ENCODE data around the gene RHEB.

DNA sequence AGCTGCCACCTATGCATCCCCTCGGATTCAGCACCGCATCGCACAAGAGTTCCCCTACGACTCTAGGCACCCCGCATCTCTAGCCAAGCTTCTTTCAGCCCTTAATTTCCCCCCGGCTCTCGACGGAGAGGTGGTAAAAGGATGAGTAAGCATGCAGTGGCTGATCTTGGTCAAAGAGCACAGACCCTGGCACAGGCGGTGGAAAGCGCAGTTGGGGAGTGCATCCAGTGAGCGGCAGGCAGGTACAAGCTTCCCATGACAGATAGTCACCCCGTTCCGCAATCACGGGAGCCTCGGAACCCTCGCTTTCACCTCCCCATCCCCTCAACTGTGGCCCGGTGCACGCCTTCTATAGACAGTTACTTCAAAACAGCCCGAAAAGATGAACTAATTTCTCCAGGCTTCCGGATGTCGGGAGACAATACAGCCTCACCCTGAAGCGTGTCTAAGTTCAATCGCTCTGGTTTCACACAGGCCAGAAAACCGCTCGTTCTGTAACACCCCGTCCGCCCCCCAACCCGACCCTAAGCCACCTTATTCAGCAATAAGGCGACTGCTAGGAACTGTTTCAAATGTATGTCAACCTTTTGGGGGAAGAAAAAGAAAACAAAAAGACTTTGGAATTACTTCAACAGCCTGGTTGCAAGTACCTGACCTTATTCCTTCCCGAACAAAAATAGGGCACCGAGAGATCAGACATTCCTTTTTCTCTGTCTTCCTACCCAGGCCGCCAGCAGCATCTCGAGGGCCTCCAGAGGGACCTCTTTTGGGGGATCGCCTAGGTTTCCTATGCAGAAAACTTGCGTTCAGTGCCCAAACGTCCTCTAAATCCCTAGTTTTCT lies 1.4 kb downstream of the RHEB start:
- TF ChIP-seq, protein P1, sequence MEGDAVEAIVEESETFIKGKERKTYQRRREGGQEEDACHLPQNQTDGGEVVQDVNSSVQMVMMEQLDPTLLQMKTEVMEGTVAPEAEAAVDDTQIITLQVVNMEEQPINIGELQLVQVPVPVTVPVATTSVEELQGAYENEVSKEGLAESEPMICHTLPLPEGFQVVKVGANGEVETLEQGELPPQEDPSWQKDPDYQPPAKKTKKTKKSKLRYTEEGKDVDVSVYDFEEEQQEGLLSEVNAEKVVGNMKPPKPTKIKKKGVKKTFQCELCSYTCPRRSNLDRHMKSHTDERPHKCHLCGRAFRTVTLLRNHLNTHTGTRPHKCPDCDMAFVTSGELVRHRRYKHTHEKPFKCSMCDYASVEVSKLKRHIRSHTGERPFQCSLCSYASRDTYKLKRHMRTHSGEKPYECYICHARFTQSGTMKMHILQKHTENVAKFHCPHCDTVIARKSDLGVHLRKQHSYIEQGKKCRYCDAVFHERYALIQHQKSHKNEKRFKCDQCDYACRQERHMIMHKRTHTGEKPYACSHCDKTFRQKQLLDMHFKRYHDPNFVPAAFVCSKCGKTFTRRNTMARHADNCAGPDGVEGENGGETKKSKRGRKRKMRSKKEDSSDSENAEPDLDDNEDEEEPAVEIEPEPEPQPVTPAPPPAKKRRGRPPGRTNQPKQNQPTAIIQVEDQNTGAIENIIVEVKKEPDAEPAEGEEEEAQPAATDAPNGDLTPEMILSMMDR (IDR thresholded peaks at IDR 0.05; ENCODE audit: poor library complexity, severe bottlenecking), result peak; percentile 47
- no peak for TF ChIP-seq EP300 (conservative IDR thresholded peaks at IDR 0.05; ENCODE audit: poor library complexity, severe bottlenecking)
- TF ChIP-seq POLR2AphosphoS5 (IDR thresholded peaks at IDR 0.05), result no peak
- TF ChIP-seq, protein P2, sequence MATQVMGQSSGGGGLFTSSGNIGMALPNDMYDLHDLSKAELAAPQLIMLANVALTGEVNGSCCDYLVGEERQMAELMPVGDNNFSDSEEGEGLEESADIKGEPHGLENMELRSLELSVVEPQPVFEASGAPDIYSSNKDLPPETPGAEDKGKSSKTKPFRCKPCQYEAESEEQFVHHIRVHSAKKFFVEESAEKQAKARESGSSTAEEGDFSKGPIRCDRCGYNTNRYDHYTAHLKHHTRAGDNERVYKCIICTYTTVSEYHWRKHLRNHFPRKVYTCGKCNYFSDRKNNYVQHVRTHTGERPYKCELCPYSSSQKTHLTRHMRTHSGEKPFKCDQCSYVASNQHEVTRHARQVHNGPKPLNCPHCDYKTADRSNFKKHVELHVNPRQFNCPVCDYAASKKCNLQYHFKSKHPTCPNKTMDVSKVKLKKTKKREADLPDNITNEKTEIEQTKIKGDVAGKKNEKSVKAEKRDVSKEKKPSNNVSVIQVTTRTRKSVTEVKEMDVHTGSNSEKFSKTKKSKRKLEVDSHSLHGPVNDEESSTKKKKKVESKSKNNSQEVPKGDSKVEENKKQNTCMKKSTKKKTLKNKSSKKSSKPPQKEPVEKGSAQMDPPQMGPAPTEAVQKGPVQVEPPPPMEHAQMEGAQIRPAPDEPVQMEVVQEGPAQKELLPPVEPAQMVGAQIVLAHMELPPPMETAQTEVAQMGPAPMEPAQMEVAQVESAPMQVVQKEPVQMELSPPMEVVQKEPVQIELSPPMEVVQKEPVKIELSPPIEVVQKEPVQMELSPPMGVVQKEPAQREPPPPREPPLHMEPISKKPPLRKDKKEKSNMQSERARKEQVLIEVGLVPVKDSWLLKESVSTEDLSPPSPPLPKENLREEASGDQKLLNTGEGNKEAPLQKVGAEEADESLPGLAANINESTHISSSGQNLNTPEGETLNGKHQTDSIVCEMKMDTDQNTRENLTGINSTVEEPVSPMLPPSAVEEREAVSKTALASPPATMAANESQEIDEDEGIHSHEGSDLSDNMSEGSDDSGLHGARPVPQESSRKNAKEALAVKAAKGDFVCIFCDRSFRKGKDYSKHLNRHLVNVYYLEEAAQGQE (IDR thresholded peaks at IDR 0.05; ENCODE audit: borderline replicate concordance), result no peak
- TF ChIP-seq SMC3 (conservative IDR thresholded peaks at IDR 0.05; ENCODE audit: poor library complexity), result peak; percentile 53
- TF ChIP-seq TAF1 (IDR thresholded peaks at IDR 0.05; ENCODE audit: low read depth), result no peak

Measured in neural cell (in vitro differentiated cells).